HG02973 (cell line): ENCODE data around the gene EFNA3.

Experiments
- ATAC-seq: cut with Tn5 transposase; IDR thresholded peaks from one replicate; pipeline ENCODE4 v1.9.1; 2021; ENCODE audit warnings: moderate library complexity; ENCODE audit not compliant: unreplicated experiment

EFNA3 gene

GRCh38 chr1:155083052-155083541 is 4.5 kb downstream of the EFNA3 start:
- no peak for ATAC-seq

DNA sequence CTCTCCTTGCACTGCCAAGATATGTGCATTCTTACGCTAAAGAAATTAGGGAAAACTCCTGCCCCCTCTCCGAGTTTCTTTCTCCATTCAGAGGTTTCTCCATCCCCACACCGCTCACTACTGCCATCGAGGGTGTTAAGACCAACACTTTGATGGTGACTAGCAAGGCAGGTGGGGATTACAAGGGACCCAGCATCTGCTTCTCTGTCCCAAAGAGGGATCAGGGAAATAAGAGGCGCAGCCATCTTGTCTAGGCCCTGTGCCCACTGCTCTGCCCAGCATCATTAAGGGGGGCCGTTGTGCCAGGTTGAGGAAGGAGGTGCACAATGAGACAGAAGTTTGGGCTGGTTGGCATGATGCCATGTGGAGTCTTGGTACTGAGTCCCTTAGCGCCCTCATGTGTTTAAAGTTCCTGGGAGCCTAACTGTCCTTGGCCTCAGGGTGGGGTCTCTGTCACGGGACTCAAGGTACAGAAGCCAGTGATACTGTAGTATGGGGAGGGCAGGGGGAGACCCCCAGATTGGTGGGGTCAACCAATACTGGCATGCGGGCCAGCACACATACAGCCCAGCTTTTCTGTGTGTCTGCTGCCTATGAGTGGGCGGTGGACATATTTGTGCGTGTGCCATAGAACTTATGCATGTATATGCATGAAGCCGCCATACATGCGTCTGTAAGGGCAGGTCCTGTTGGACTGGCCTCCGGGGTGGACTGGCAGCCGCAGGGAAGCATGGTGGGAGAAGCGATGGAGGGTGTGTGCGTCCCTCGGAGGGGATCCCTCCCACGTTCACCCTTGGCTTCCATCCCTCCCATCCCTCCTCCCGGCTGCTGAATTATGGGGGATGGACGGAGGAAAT is 5.5 kb downstream of the EFNA3 start:
- no peak for ATAC-seq

GRCh38 chr1:155084722-155085503 is 6.3 kb downstream of the EFNA3 start:
- ATAC-seq = peak; percentile 64

DNA sequence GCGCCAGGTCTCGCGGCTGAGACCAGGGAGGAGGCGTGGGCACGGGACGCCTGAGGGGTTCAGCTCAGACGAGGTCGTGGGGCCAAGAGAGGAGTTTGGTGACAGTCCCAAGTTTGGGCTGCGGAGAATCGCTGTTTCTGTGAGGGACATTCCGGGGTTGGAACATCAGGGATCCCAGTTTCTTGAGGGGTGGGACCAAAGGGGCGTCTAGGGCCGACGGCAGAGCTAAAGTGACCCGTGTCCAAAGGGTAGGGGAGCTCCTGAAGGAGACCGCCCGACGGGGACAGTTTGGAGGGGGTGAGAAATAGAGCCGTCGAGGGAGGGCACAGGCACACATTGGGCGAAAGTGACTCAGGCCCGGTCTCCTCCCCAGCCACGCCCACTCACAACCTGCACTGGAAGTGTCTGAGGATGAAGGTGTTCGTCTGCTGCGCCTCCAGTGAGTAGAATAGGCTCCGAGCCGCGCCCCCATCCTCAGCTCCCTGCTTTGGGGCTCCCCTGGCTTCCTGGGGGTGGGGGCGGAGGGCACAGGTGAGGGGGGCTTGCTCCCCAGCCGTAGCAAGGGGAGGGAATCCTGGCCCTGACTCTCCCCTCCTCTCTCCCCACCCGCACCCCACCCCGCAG is 7.0 kb downstream of the EFNA3 start:
- ATAC-seq = no peak

DNA sequence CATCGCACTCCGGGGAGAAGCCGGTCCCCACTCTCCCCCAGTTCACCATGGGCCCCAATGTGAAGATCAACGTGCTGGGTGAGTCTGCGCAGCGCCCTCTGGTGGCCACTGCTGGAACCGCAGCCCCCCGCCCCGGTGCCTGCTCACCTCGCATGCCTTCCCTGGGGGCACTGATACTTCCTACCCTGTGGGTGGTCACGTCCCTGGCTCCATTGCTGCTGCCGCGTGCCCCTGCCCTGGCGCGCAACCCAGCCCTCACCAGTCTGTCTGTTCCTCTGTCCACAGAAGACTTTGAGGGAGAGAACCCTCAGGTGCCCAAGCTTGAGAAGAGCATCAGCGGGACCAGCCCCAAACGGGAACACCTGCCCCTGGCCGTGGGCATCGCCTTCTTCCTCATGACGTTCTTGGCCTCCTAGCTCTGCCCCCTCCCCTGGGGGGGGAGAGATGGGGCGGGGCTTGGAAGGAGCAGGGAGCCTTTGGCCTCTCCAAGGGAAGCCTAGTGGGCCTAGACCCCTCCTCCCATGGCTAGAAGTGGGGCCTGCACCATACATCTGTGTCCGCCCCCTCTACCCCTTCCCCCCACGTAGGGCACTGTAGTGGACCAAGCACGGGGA is 7.6 kb downstream of the EFNA3 start:
- no peak for ATAC-seq

- ATAC-seq = no peak
Observed at GRCh38 chr1:155086856-155087535, 8.4 kb downstream of the EFNA3 start.

GRCh38 chr1:155091071-155092051 is 12.7 kb downstream of the EFNA3 start:
- ATAC-seq = no peak

GRCh38 chr1:155092131-155092530 is 13.5 kb downstream of the EFNA3 start:
- no peak for ATAC-seq

DNA sequence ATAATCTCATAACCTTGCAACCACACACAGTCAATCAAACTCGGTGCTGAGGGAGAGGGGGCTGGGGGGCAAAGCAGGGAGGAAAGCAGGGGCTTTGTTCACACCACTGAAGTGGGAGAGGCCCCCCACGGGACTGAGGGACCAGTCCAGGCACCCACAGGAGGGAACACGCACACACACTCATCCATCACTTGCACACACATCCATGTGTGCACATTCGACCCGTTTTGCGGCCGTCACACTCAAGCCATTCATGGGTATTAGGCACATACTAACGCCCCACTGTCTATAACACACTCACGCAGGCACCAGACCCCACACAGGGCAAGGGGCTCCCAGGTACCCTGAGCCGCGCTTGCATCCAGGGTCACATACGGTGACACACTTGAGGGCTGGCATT is 14.0 kb downstream of the EFNA3 start:
- no peak for ATAC-seq

DNA sequence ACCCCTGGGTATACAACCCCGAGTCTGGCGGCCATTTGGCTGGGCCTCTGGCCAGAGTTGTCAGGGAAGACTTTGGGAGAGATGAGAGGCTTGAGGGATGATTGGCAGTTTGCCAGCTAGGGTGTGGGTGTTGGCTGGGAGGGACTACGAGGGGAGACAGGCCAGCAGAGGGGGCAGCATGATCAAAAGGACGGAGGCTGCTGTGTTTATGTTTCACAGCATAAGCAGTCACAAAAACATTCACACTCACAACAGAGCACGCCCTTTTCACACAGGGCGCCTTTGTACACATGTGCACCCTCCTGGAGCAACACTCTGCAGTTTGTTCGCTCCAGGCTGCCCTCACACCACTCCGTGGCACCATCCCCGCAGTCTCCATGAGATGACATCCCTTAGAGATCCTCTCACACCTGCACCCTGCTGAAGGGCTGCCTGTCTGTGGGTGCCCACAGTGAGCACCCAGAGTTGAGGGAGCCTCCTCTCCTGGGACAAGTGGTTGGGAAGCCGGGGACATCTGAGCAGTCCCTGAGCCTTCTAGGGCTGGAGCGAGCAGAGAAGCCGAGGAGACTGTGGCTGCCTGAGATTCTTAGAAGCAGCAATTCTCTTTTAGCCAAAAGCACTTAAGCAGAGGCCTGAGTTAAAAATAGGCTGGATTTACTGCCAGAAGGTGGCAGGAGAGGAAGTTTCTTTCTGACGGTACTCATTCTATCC is 15.4 kb downstream of the EFNA3 start:
- no peak for ATAC-seq

- no peak for ATAC-seq
Observed at GRCh38 chr1:155094622-155094948, 15.9 kb downstream of the EFNA3 start.

DNA sequence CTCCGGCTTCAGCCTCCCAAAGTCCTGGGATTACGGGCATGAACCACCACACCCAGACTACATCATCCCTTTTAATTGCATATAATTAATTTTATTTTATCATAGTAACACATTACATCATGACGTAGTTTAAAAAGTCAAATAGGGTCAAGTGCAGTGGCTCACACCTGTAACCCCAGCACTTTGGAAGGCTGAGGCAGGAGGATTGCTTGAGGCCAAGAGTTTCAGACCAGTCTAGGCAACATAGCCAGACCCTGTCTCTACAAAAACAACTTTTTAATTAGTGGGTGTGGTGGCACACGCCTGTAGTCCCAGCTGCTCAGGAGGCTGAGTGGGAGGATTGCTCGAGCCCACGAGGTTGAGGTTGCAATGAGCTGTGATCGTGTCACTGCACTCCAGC is 20.7 kb downstream of the EFNA3 start:
- no peak for ATAC-seq

- no peak for ATAC-seq
Observed at GRCh38 chr1:155103325-155103724, 24.7 kb downstream of the EFNA3 start.

- no peak for ATAC-seq
Observed at GRCh38 chr1:155104605-155105534, 26.2 kb downstream of the EFNA3 start.

GRCh38 chr1:155105604-155106011 is 27.0 kb downstream of the EFNA3 start:
- ATAC-seq = no peak

GRCh38 chr1:155106862-155107261 is 28.2 kb downstream of the EFNA3 start:
- ATAC-seq = no peak

GRCh38 chr1:155107309-155108264 is 28.9 kb downstream of the EFNA3 start:
- no peak for ATAC-seq
